Hematopoietic multipotent progenitor cell (in vitro differentiated cells): ENCODE results near the gene GALNT18. TPM values are rescaled to one million over a fixed set of nuclear protein-coding genes. Genes with fewer than 3 reads are reported as not detected.
"Not testable (repeated sequence)": the region's sequence is repeated elsewhere in the genome, so short reads cannot be mapped to it uniquely, and the experiment has no call there.

ENCODE experiments used
- DNase-seq, 3 donors: peaks; one replicate each; pipeline ENCODE4 v3.0.0-alpha.2; 2011 to 2015; ENCODE audit warnings: low read depth in 2 of 3, low spot score in 2 of 3
- total RNA-seq: library from RNA; depleted of rRNA; stranded (reverse); fragments of >200 nt; gene quantifications from one replicate; pipeline ENCODE4 v1.2.3, GENCODE V29; 2012

GALNT18 gene
- total RNA-seq, 1 donor = 0.54 TPM

GRCh38 chr11:11476499-11476898 is 145.3 kb downstream of the GALNT18 start:
- no peak for DNase-seq

- DNase-seq = peak in 2 of 3 donors; percentile 62 to 72
Measured at GRCh38 chr11:11472106-11472505, 149.7 kb downstream of the GALNT18 start.

- DNase-seq = no peak
Measured at GRCh38 chr11:11471201-11471600, 150.6 kb downstream of the GALNT18 start.

- DNase-seq = no peak
Measured at GRCh38 chr11:11468954-11469353, 152.9 kb downstream of the GALNT18 start.

DNA sequence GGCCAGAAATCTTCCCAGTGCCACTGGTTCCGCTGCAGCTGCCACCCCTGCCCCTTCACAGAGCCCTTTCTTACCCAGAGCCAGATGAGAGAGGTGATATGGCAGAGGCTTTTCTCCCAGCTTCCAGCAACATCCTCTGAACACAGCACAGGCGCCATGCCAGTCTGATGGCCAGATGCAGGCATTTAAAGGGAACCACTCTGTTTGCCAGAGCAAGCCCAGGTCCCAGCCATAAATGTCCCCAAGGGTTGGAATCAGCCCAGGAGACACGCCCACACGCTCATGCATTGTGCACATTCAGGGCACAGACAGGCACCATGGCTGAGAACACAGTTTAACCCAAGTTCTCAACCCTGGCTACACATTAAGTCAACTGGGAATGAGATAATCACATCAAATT is 154.5 kb downstream of the GALNT18 start:
- DNase-seq = no peak

DNA sequence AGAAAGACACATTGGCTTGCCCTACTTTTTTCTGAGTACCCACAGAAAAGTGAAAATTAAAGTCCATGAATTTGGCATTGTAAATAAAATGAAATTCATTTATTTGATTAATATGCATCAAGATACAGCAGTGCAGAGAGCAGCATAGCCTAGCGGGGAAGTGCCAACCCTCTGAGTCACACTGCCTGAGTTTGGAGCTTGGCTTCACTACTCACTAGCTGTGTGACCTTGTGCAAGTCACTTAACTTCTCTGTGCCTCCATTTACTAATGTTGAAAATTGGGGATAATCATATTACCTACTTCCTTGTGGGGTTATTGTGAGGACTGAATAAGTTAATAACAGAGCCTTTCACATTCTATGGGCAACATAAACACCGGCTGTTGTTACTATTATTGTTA is 157.2 kb downstream of the GALNT18 start:
- no peak for DNase-seq

GRCh38 chr11:11463405-11463804 is 158.4 kb downstream of the GALNT18 start:
- no peak for DNase-seq

DNA sequence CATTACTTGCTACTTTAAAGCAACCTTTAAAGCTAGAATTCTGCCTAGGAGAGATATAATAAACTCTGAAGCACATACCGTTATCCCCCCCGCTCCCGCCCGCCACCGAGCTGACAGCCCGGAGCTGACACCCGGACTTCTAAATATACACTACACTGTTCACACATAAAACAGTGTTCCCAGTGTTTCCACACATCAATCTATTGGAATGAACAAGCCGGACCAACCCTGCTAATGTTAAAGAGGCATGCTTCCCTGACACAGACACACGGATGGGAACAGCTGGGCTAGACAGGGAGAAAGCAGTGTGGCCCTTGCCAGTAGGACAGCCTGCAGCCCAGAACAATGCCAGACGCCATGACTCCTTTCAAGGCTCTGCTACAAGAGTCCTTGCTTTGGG is 160.3 kb downstream of the GALNT18 start:
- DNase-seq = no peak

DNA sequence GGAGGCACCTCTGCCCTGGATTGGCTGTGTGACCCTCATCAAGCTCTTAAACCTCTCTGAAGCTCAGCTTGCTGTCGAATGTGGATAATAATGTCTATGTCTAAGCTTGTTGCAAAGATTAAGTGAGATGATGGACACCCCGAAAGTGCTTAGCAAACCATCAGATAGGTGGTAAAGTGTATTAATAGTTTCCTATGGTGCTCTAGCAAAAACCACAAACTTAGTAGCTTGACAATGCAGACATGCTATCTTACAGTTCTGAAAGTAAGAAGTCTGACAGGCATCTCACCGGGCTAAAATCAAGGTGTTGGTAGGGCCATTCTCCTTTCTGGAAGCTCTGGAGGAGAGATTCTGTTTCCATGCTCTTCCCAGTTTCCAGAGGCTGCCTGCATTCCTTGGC is 162.2 kb downstream of the GALNT18 start:
- DNase-seq = no peak

- DNase-seq = no peak
Measured at GRCh38 chr11:11458485-11458884, 163.3 kb downstream of the GALNT18 start.

DNA sequence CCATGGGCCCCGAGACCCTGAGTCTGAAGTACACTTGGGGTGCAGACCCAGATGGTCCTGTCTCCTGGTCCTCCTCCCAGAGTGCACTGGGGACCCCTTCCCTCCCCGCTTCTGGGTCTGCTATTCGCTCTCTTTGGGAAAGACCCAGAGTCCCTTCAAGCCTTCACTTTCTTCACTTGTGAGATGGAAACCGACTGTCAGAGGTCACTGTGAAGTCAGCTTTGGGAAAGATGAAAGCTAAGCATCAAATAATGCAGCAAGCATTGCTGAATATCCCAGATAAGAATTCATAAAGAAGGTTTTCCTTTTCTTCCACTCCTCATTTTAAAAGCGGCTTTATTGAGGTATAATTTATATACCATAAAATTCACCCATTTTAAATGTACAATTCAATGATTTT is 163.8 kb downstream of the GALNT18 start:
- DNase-seq = no peak

GRCh38 chr11:11456866-11457265 is 164.9 kb downstream of the GALNT18 start:
- no peak for DNase-seq

DNA sequence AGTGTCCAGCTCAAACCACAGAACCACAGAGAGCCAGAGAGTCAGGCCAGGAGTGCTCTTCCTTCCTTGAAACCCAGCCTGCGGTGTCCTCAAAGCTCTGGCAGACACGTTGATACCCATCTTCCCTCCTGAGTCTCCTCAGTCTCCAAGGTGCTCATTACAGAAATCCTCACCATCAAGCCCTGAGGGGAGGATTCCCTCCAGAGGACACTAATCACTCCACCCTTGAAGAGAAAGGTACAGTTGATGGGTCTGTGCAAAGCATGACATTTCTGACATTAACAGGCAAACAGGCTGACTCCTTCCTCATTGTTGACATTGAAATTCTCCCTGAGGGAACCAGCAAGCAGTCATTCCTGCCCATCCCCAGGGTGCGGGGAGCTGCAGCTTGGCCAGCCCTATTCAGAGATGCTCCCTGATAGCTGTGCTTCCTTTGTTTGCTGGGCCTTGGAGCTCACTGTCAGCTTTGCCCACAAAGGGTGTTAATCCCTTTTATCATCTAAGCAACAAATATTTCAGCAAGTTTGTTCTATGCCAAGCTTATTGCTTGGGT is 167.1 kb downstream of the GALNT18 start:
- DNase-seq = no peak

DNA sequence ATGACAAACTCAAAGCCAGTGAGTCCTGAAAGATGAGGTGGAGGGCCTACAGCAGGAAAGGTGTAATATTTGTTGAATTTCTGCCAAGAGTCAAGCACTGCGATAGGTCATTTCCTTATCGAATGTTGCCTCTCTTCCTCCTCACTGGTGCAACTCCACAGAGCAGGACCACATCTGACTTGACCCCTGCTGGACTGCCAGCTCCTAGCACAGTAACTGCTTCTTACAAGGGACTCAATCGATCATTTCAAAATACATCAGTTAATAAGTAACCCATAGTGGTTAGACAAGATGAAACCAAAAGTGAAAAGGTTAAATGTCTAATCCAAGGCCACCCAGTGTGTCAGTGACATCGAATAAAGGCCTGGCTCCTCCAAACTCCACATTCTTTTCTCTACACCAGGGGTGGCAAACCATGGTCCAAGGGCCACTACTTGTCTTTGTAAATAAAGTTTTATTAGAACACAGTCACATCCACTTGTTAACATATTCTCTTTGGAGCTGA is 170.3 kb downstream of the GALNT18 start:
- no peak for DNase-seq

DNA sequence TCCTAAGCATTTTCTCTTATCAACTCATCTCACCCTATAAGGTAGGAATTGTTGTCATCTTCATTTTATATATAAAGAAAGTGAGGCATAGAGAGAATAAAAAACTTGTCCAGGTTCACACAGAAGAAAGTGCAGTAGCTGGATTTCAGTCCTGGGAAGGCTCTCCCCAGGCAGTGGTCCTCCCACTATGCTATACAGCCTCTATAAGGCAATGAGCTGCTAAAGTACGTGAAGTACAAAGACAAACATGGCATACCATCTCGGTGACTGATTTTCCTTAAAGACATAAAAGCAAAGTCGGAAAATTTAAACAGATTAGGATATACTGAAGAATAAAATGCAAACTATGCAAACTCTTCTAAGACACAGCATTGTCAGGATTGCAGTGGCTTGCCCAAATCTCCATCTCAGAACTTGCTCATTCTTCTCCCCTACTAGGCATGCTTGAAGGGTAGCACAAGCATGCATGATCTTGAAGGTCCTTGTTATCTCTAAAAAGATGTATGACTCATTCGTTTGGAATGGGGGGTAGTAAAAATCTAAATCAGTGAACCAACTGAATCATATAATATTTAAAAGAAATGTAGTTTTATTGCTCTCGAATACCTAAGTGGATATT is 171.0 kb downstream of the GALNT18 start:
- no peak for DNase-seq

DNA sequence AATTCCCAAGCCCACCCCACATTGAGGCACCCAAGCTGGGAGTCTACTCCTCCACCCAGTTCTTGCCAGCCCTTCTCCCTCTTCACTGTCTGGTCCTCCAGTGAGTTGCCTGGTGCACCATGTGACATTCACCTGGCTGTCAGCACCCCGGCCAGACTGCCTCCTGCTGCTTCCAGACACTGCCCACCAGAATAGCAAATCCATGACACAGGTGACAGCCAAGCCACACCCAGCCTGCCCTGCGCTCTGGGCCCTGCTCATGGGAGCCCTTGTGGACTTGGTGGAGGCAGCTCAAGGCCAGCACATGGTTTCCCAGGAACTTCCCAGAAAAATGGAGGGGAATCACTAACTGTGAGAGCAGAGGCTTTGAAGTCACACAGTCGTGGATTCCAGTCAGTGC is 172.5 kb downstream of the GALNT18 start:
- DNase-seq = no peak

- DNase-seq = no peak
Measured at GRCh38 chr11:11448626-11449025, 173.2 kb downstream of the GALNT18 start.

- DNase-seq = not testable (repeated sequence)
Measured at GRCh38 chr11:11447601-11448000, 174.2 kb downstream of the GALNT18 start.

DNA sequence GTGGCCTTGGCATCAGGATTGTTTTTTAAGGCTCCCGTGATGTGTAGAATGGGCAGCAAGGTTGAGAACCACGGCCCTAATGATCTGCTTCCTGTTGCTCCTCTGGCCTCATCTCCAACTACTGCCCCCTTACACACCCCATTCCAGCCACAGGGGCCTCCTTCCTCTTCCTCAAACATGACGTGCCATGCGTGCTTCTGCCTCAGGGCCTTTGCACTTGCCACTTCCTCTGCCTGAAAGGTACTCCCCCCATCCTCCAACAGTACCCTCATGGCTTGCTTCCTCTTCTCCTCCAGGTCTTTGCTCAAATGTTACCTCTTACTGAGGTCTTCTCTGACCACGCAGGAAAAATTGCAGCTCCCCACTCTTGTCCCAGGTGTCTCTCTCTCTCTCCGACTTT is 174.8 kb downstream of the GALNT18 start:
- no peak for DNase-seq

- DNase-seq = no peak
Measured at GRCh38 chr11:11446564-11446963, 175.2 kb downstream of the GALNT18 start.

GRCh38 chr11:11445441-11446185 is 176.2 kb downstream of the GALNT18 start:
- DNase-seq = no peak

DNA sequence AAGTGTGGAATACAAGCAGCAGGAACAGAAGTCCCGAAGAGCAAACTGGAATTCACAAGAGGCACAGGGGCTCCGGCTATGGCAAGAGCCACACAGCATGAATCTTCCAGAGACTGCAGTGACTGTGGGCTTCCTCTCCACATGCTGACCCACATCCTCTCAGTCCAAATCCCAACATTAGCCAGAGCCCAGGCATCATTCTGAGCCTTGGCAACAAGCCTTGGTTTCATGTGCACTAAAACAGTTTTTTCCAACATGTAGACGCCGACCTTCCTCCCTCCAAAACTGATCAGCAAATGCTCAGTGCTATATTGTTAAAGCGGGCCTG is 177.0 kb downstream of the GALNT18 start:
- no peak for DNase-seq
